Gastroesophageal sphincter (tissue), 4 donors: ENCODE measurements around the gene TPRN. TPM values are rescaled to one million over a fixed set of nuclear protein-coding genes. Genes with fewer than 3 reads are reported as not detected.

ENCODE experiments used
- ATAC-seq: fragments of 150-250 bp; one replicate; pipeline ENCODE4 v1.9.1; 2016; ENCODE audit warnings: mild to moderate bottlenecking, moderate library complexity
- H3K27ac ChIP-seq, 4 donors: fragments of 200-600 bp; sonication (generic) in 3 of 4; 1 replicate in 3 of 4; 2 replicates in 1 of 4; pipeline ENCODE4 v1.5.1; 2016 to 2019
- H3K27me3 ChIP-seq: fragments of 200-600 bp; sonication (generic); one replicate; pipeline ENCODE4 v1.5.1; 2019
- H3K36me3 ChIP-seq, 2 donors: fragments of 200-600 bp; sonication (generic); one replicate each; pipeline ENCODE4 v1.5.1; 2019; ENCODE audit warnings: control low read depth in 1 of 2
- H3K4me1 ChIP-seq, 3 donors: fragments of 200-600 bp; sonication (generic); 1 replicate in 2 of 3; 2 replicates in 1 of 3; pipeline ENCODE4 v1.5.1; 2016 to 2019; ENCODE audit warnings: control low read depth in 2 of 3
- H3K4me3 ChIP-seq, 2 donors: fragments of 200-600 bp; sonication (generic); one replicate each; pipeline ENCODE4 v1.5.1; 2019; ENCODE audit warnings: mild to moderate bottlenecking in 1 of 2, moderate library complexity in 1 of 2
- H3K9me3 ChIP-seq, 3 donors: fragments of 200-600 bp; sonication (generic); one replicate each; pipeline ENCODE4 v1.5.1; 2017 to 2019; ENCODE audit warnings: control low read depth in 2 of 3
- CTCF ChIP-seq, 4 experiments: fragments of 200-600 bp in 2 of 4; fragments of 450-650 bp in 2 of 4; sonication (generic) in 1 of 4; IDR thresholded peaks; one replicate each; pipeline ENCODE4 v1.5.1; 2017 to 2019; ENCODE audit warnings: antibody characterized with exemption in 4 of 4, mild to moderate bottlenecking in 2 of 4, moderate library complexity in 2 of 4
- EP300 ChIP-seq: sonication (generic); formaldehyde crosslinking; IDR thresholded peaks from one replicate; pipeline ENCODE4 v1.6.1; 2017; ENCODE audit warnings: antibody characterized with exemption, mild to moderate bottlenecking
- POLR2A ChIP-seq, 2 donors: fragments of 450-650 bp; IDR thresholded peaks; one replicate each; pipeline ENCODE4 v1.6.1; 2017; ENCODE audit warnings: antibody characterized with exemption in 2 of 2, mild to moderate bottlenecking in 2 of 2, moderate library complexity in 1 of 2
- POLR2AphosphoS5 ChIP-seq: sonication (generic); formaldehyde crosslinking; IDR thresholded peaks from one replicate; pipeline ENCODE4 v1.6.1; 2017; ENCODE audit warnings: antibody characterized with exemption
- WGBS, 2 donors: methylation state at CpG; one replicate each; pipeline ENCODE4 v1.1.5; 2018; ENCODE audit warnings: low coverage in 1 of 2; 5-methylcytosine and 5-hydroxymethylcytosine counted together
- total RNA-seq, 4 donors: library from RNA; depleted of rRNA; stranded (reverse); fragments of >200 nt; gene quantifications; one replicate each; pipeline ENCODE4 v1.1.0, GENCODE V29; 2016

TPRN gene
- total RNA-seq, 4 donors from 2014 or later = 3.6 to 11.6 (median 6.1) TPM

DNA sequence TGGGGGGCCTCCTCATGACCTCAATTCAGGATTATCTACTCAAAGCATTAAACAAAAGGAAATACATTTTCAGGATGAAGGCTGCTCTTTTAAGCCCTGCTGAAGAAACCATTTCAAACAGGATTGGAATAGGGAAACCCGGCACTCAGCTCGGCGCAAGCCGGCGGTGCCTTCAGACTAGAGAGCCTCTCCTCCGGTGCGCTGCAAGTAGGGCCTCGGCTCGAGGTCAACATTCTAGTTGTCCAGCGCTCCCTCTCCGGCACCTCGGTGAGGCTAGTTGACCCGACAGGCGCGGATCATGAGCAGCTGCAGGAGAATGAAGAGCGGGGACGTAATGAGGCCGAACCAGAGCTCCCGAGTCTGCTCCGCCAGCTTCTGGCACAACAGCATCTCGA, 4.2 kb upstream of the TPRN start:
- ATAC-seq = no peak
- Histone ChIP-seq H3K4me1 (peaks cover 5 to 66% (median 36%) of the 10 kb centered on the region in 3 donors), H3K9me3 (no peaks in the 10 kb centered on the region), H3K27ac (peak overlapping the region; percentile 60 to 92 (median 88)), H3K4me3 (peak overlapping the region; percentile 69 to 98), H3K27me3 (no peaks in the 10 kb centered on the region), H3K36me3 (peaks cover 0 to 17% of the 10 kb centered on the region in 2 donors)
- WGBS, 2 donors = 9 to 14% methylated on average over 6 to 16 of the region's 21 CpGs
- no peak for TF ChIP-seq EP300

DNA sequence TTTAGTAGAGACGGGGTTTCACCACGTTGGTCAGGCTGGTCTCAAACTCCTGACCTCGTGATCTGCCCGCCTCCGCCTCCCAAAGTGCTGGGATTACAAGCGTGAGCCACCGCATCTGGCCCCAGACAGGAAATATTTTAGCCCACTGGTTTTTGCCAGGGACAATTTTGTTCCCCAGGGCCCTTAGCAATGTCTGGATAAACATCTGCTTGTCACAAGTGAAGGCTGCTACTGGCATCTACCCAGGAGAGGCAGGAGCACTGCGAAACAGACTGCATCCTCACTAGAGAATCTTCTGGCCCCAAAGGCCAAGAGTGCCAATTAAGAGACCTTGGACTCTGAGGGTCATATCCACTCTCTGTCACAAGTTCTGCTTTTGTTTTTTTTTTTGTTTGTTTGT, 2.4 kb upstream of the TPRN start:
- Histone ChIP-seq H3K27ac (no peak overlapping the region), H3K9me3 (no peaks in the 10 kb centered on the region), H3K4me1 (peaks cover 5 to 83% (median 52%) of the 10 kb centered on the region in 3 donors), H3K36me3 (peaks cover 0 to 6% of the 10 kb centered on the region in 2 donors), H3K4me3 (no peak overlapping the region), H3K27me3 (no peaks in the 10 kb centered on the region)
- no peak for ATAC-seq
- TF ChIP-seq CTCF (IDR thresholded peaks at IDR 0.05) (no peak), POLR2AphosphoS5 (no peak), POLR2A (IDR thresholded peaks at IDR 0.05) (no peak), EP300 (no peak)
- 79 to 80% methylated on average over 1 to 6 of the region's 8 CpGs for WGBS, 2 donors

GRCh38 chr9:137201205-137201868, 796 bp upstream of the TPRN start:
- Histone ChIP-seq H3K4me3 (peak overlapping the region; percentile 38 to 68), H3K27ac (peak overlapping the region; percentile 51 to 85 (median 84)), H3K4me1 (peaks cover 1 to 81% (median 46%) of the 10 kb centered on the region in 3 donors), H3K27me3 (no peaks in the 10 kb centered on the region), H3K36me3 (no peaks in the 10 kb centered on the region), H3K9me3 (no peaks in the 10 kb centered on the region)
- ATAC-seq = no peak
- WGBS, 2 donors = 17 to 67% methylated on average over 3 to 12 of the region's 23 CpGs
- TF ChIP-seq EP300 = no peak
- TF ChIP-seq CTCF (IDR thresholded peaks at IDR 0.05) = no peak
- no peak for TF ChIP-seq POLR2AphosphoS5
- no peak for TF ChIP-seq POLR2A (IDR thresholded peaks at IDR 0.05)

- H3K27ac ChIP-seq = peak overlapping the region in 2 of 4 donors; percentile 70 to 85
- no peaks in the 10 kb centered on the region for H3K9me3 ChIP-seq
- peak overlapping the region; percentile 20 to 68 for H3K4me3 ChIP-seq
- H3K4me1 ChIP-seq = peaks cover 0 to 86% (median 39%) of the 10 kb centered on the region in 3 donors
- TF ChIP-seq EP300 (no peak), POLR2A (IDR thresholded peaks at IDR 0.05) (no peak), CTCF (IDR thresholded peaks at IDR 0.05) (no peak), POLR2AphosphoS5 (no peak)
- no peaks in the 10 kb centered on the region for H3K36me3 ChIP-seq
- H3K27me3 ChIP-seq = no peaks in the 10 kb centered on the region
- no peak for ATAC-seq
- WGBS, 2 donors = no CpG with 5 or more reads among the region's 51 CpGs
Observed at GRCh38 chr9:137199411-137200121, 975 bp downstream of the TPRN start.

GRCh38 chr9:137198902-137199283, 1.6 kb downstream of the TPRN start:
- H3K27me3 ChIP-seq = no peaks in the 10 kb centered on the region
- no peaks in the 10 kb centered on the region for H3K36me3 ChIP-seq
- no peaks in the 10 kb centered on the region for H3K9me3 ChIP-seq
- no peak for ATAC-seq
- H3K27ac ChIP-seq = no peak overlapping the region
- H3K4me1 ChIP-seq = peaks cover 0 to 86% (median 32%) of the 10 kb centered on the region in 3 donors
- TF ChIP-seq CTCF (IDR thresholded peaks at IDR 0.05) (no peak), POLR2A (IDR thresholded peaks at IDR 0.05) (no peak), EP300 (no peak), POLR2AphosphoS5 (no peak)
- 73% methylated on average over 3 of the region's 11 CpGs; no CpG with 5 or more reads in 1 of the 2 donors for WGBS, 2 donors
- peak overlapping the region in 1 of 2 donors; percentile 68 for H3K4me3 ChIP-seq
